Left lung (tissue), 10 donors: ENCODE results near the gene CELF4. TPM values are rescaled to one million over a fixed set of nuclear protein-coding genes. Genes with fewer than 3 reads are reported as not detected.
A peak's percentile ranks its signal among the peaks of the same experiment; 100 is the strongest.

Experiments used
- ATAC-seq: fragments of 200-7000 bp; cut with Tn5 transposase; one replicate; pipeline ENCODE4 v1.9.1; 2020; ENCODE audit warnings: moderate library complexity
- DNase-seq, 4 donors: peaks; one replicate each; pipeline ENCODE4 v3.0.0-alpha.2; 2013 to 2020
- H3K27ac ChIP-seq, 2 donors: fragments of 200-600 bp; sonication (generic) in 1 of 2; one replicate each; pipeline versions ENCODE4 v1.5.0 to v1.8.0; 2020 to 2021
- H3K27me3 ChIP-seq, 2 donors: fragments of 200-600 bp; sonication (generic) in 1 of 2; one replicate each; pipeline versions ENCODE4 v1.5.0 to v1.8.0; 2020 to 2021
- H3K36me3 ChIP-seq, 2 donors: fragments of 200-600 bp; sonication (generic) in 1 of 2; one replicate each; pipeline versions ENCODE4 v1.5.0 to v1.8.0; 2020 to 2021
- H3K4me1 ChIP-seq, 2 donors: fragments of 200-600 bp; one replicate each; pipeline ENCODE4 v1.8.0; 2021
- H3K4me3 ChIP-seq, 2 donors: fragments of 200-600 bp; sonication (generic) in 1 of 2; one replicate each; pipeline versions ENCODE4 v1.5.0 to v1.8.0; 2020 to 2021; ENCODE audit warnings: mild to moderate bottlenecking in 1 of 2
- H3K9me3 ChIP-seq, 2 donors: fragments of 200-600 bp; sonication (generic) in 1 of 2; one replicate each; pipeline versions ENCODE4 v1.5.0 to v1.8.0; 2020 to 2021
- CTCF ChIP-seq, 2 donors: fragments of 200-600 bp; sonication (generic) in 1 of 2; IDR thresholded peaks; one replicate each; pipeline versions ENCODE4 v1.5.0 to v1.8.0; 2021; ENCODE audit warnings: antibody characterized with exemption in 2 of 2
- intact Hi-C, 2 donors: fragments of 100-400 bp; cut with DNase I; formaldehyde crosslinking; loops; one replicate each; pipeline versions ENCODE4 v1.11.2 to v1.14.2; 2022
- polyA plus RNA-seq, 6 donors: library from polyadenylated mRNA; unstranded; fragments of 120-200 nt; gene quantifications; one replicate each; pipeline ENCODE4 v1.2.1, GENCODE V29; 2013; ENCODE audit not compliant: insufficient read length in 6 of 6
- total RNA-seq, 2 donors: library from RNA; stranded (reverse); fragmentation: NEBNext Ultra II Directional; extraction: Animal tissue kit (Norgen Biotek cat#: 25700); gene quantifications; one replicate each; pipeline ENCODE4 v1.2.1, GENCODE V29; 2021
- donor health status: DM: no; HTN: yes; CAD: no.
- donor health status: DM: no; HTN: no; CAD: no.

The CELF4 gene
- total and polyA plus RNA-seq, 8 donors, result 1.1 to 10.3 (median 7.4) TPM

- no peaks in the 10 kb centered on the region for H3K9me3 ChIP-seq
- ATAC-seq (no peak), DNase-seq (no peak)
- intact Hi-C loops, result no loop called here
- no peak for TF ChIP-seq CTCF (IDR thresholded peaks at IDR 0.05)
- no peak overlapping the region for H3K4me3 ChIP-seq
- H3K36me3 ChIP-seq, result no peaks in the 10 kb centered on the region
- H3K4me1 ChIP-seq, result peaks cover 0 to 10% of the 10 kb centered on the region in 2 donors
- H3K27ac ChIP-seq, result no peak overlapping the region
- H3K27me3 ChIP-seq, result peaks cover 6 to 57% of the 10 kb centered on the region in 2 donors
Observed at GRCh38 chr18:37258819-37259218, 306.8 kb downstream of the CELF4 start.

DNA sequence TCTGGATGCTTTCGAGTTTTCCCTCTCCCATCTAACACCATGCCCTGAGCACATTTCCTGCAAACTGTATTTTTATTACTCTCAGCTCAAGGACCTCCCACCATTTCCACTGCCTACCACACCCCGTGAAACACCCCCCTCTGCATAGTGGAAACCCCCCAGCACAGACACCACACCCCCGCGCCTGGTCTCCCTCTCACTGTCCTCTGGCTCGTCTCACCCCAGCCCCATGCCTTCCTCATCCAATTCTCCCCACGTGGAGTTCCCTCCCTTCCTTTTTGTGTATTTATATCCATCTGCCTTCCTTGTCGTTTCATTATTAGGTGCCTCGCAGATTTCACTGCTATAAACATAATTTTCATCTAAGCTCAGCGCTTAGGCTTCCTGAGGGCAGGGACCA is 307.5 kb downstream of the CELF4 start:
- Histone ChIP-seq H3K36me3 (no peaks in the 10 kb centered on the region), H3K4me3 (no peak overlapping the region), H3K27me3 (peaks cover 12 to 64% of the 10 kb centered on the region in 2 donors), H3K4me1 (peaks cover 0 to 15% of the 10 kb centered on the region in 2 donors), H3K9me3 (no peaks in the 10 kb centered on the region), H3K27ac (no peak overlapping the region)
- no peak for ATAC-seq
- DNase-seq, result no peak
- intact Hi-C loops, result no loop called here
- no peak for TF ChIP-seq CTCF (IDR thresholded peaks at IDR 0.05)

DNA sequence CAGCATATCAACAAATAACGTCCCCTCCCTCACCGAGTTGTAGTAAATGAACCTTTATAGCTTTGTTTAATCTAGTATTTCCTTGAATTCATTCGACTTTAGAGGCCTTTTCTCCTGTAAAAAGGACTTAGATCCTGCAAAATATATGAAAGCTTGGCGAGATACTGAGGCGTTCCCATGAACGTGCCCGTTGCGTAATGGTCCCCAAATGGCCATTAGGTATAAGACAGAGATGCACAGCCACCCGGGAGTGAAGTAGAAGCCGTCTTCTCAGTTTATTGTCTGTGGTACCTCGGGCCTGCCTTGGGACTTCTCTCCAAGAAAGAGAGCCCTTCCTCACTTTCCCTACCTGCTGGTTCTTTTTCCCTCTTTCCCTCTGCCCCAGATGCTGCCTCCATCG is 310.6 kb downstream of the CELF4 start:
- ATAC-seq (no peak), DNase-seq (peak in 1 of 4 donors; percentile 17)
- peaks cover 15 to 93% of the 10 kb centered on the region in 2 donors for H3K27me3 ChIP-seq
- no peaks in the 10 kb centered on the region for H3K36me3 ChIP-seq
- intact Hi-C loops, result no loop called here
- H3K4me1 ChIP-seq, result peaks cover 0 to 15% of the 10 kb centered on the region in 2 donors
- no peak for TF ChIP-seq CTCF (IDR thresholded peaks at IDR 0.05)
- no peaks in the 10 kb centered on the region for H3K9me3 ChIP-seq
- H3K4me3 ChIP-seq, result no peak overlapping the region
- no peak overlapping the region for H3K27ac ChIP-seq

GRCh38 chr18:37254236-37254754 is 311.3 kb downstream of the CELF4 start:
- no peak overlapping the region for H3K27ac ChIP-seq
- peak overlapping the region; percentile 15 to 38 for H3K4me3 ChIP-seq
- peaks cover 15 to 95% of the 10 kb centered on the region in 2 donors for H3K27me3 ChIP-seq
- no peak for TF ChIP-seq CTCF (IDR thresholded peaks at IDR 0.05)
- peak; percentile 24 for ATAC-seq
- no peaks in the 10 kb centered on the region for H3K9me3 ChIP-seq
- peaks cover 0 to 15% of the 10 kb centered on the region in 2 donors for H3K4me1 ChIP-seq
- intact Hi-C loops, result no loop called here
- H3K36me3 ChIP-seq, result no peaks in the 10 kb centered on the region
- DNase-seq, result no peak

- Histone ChIP-seq H3K27me3 (peaks cover 15 to 90% of the 10 kb centered on the region in 2 donors), H3K27ac (no peak overlapping the region), H3K36me3 (no peaks in the 10 kb centered on the region), H3K4me3 (peak overlapping the region; percentile 22 to 38), H3K4me1 (peaks cover 0 to 15% of the 10 kb centered on the region in 2 donors), H3K9me3 (no peaks in the 10 kb centered on the region)
- intact Hi-C loops, result no loop called here
- no peak for TF ChIP-seq CTCF (IDR thresholded peaks at IDR 0.05)
- DNase-seq, result peak in 2 of 4 donors; percentile 53 to 80
- ATAC-seq, result peak; percentile 90
Observed at GRCh38 chr18:37253394-37254235, 312.0 kb downstream of the CELF4 start.
